Inflammatory macrophage treated with lipopolysaccharide for 1 hour (primary cell): ENCODE results near the gene ZNF318.
A peak's percentile ranks its signal among the peaks of the same experiment; 100 is the strongest.
"Not testable (repeated sequence)": the region's sequence is repeated elsewhere in the genome, so short reads cannot be mapped to it uniquely, and the experiment has no call there.

ENCODE experiments used
- DNase-seq, 2 donors: peaks; one replicate each; pipeline ENCODE4 v3.0.0-alpha.2; 2020 to 2022

The ZNF318 gene

DNA sequence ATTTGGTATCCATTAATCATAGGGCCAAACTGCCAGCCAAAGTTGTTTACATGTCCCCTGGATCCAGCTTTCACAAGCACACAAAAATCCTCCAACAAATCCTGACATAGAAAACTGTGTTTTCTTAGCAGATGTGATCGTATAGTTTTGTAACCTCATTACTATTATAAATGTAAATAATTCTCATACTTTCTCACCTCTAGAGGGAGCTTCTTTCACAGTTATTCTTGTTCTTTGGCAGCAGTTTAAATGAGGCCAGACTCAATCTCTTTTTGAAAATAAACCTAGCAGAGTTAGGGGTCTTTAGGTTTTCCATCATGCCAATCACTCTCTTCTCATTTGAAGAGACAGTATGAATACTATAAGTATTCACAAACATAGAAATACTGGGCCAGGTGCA, 17.0 kb upstream of the ZNF318 start:
- DNase-seq = peak in 1 of 2 donors; percentile 76

DNA sequence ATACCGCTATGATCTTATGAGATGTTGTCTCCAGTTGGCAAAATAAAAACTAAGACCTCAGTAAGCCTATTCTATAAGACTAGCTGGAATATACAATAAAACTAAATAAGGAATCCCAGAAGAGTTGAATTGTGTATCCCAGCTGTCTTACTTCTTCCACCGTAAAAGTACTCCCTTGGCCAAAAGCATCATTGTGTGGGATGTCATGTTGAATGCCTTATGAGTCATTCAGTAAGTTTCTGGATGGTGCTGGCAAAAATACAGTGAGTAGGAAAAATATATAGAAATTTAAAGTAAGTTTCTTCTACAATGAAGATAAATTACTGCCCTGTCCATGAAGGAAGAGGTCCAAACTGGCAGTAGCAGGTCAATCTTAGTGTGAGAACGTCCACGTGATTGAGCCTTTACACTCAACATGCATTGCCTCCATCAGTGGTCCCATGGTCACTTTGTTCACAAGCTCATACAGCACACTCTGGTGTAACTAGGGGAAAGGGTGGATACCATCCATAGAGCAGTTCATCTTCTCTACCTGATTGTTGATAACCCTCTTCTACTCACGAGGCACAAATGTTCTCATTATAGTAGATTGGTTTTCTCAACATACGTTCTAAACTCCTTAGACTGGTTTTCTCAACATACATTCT, 13.7 kb upstream of the ZNF318 start:
- peak in 1 of 2 donors; percentile 19 for DNase-seq

DNA sequence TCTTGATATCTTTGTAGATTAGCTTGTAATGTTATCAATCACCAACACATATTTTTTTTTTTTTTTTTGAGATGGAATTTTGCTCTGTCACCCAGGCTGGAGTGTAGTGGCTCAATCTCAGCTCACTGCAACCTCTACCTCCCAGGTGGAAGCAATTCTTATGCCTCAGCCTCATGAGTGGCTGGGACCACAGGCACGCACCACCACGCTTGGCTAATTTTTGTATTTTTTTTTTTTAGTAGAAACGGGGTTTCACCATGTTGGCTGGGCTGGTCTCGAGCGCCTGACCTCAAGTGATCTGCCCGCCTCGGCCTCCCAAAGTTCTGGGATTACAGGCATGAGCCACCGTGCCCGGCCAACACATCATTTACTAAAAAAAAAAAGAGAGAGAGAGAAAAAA, 11.4 kb upstream of the ZNF318 start:
- DNase-seq = not testable (repeated sequence)

DNA sequence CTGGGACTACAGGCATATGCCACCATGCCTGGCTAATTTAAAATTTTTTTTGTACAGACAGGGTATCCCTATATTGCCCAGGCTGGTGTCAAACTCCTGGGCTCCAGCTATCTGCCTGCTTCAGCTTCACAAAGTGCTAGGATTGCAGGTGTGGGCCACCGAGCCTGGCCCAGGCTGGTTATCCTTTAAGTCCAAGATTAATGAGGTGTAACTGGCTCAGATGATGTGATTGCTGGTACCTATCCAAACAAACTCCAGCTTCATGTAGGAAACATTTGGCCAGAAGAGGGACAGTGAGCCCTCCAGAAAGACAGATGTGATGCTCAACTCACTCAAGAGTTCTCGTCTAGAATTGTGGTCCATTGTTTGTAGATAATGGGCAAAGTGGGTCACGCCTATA, 9.2 kb upstream of the ZNF318 start:
- DNase-seq = no peak

DNA sequence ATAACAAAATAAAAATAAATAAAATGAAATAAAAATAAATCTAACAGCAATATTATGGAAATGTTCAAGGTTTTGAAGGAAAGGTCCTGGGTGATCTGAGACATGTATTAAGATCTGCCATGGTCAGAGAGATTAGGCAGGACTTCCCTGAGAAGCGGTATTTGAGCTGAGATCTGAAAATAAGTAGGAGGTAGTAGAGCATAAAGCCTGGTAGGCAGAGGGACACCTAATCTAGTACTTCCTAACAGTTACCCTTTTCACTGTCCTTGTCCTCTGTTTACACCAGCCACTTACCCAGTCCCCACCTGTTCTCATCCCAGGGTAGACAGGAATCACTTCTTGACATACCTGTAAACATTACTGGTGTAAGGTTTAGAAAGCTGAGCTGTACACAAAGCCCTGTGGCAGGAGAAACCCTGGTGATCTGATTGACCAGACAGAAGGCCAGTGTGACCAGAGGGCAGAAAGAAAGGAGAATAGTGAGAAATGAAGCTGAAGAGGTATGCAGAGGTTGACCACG, 8.3 kb upstream of the ZNF318 start:
- no peak for DNase-seq

DNA sequence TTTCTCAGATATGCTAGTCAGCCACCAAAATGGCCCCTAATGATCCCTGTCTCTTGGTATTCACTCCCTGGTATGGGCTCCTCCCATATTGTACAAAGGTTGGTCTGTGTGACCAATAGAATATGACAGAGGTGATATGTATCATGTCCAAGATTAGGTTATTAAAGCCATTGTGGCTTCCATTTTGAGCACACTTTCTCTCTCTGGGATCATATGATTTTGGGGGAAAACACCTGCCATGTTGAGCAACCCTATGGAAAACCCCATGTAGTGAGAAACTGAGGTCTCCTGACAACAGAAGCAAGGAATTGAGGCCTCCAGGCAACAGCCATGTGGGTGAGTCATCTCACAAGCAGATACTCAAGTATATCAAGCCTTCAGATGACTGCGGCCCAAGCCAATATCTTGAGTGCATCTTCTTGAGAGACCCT, 7.1 kb upstream of the ZNF318 start:
- peak; percentile 59 to 89 for DNase-seq

DNA sequence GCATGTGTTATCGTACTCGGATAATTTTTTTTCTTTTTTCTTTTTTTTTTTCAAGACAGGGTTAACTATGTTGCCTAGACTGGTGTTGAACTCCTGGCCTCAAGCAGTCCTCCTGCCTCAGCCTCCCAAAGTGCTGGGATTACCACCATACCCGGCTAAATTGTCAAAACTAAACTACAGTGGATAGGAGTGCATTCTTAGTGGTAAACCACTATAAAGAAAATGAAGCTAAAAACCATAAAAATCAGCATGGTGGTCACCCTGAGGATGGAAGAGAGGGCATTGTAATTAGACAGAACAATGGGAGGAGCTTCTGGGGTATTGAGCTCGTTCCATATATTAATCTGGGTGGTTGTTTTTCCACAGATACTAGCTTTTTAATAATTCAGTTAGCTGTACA, 6.2 kb upstream of the ZNF318 start:
- no peak for DNase-seq

DNA sequence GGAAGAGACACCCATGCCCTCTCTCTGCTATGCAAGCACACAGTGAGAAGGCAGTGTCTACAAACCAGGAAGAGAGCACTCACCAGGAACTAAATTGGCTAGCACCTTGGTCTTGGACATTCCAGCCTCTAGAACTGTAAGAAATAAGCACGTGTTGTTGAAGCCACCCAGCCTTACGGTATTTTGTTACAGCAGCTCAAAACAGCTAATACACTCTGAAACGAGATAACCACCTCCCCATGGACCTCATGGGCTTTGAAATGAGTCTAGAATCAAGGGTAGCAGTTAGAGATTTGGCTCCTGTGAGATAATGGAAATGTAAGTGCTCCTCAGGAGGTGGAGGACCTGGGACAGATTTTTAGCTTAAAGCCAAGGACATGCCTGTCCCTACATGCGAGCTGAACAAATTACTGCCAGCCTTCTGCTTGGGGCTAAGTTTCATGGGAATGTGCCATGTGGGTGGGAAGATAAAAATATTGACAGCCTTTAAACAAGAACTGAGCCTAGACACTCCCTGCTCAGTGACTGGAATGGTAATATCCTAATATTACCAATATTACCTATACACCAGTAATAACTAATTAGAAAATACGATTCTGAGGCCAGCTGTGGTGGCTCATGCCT, 3.9 kb upstream of the ZNF318 start:
- DNase-seq = no peak

DNA sequence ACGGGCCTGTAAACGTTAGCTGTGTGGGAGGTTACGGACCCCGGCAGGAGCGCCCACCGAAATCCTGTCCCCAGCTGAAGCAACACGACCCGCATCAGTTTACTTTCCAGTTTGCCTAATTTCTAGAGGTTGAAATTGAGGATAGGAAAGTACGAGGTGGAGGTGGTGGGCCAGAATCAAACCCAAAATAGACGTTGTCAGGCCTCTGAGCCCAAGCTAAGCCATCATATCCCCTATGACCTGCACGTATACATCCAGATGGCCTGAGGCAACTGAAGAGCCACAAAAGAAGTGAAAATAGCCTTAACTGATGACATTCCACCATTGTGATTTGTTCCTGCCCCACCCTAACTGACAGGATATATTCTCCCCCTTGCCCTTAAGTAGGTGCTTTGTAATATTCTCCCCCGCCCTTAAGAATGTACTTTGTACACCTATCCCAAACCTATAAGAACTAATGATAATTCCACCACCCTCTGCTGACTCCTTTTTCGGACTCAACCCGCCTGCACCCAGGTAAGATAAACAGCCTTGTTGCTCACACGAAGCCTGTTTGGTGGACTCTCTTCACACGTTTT, 645 bp upstream of the ZNF318 start:
- DNase-seq = not testable (repeated sequence)

DNA sequence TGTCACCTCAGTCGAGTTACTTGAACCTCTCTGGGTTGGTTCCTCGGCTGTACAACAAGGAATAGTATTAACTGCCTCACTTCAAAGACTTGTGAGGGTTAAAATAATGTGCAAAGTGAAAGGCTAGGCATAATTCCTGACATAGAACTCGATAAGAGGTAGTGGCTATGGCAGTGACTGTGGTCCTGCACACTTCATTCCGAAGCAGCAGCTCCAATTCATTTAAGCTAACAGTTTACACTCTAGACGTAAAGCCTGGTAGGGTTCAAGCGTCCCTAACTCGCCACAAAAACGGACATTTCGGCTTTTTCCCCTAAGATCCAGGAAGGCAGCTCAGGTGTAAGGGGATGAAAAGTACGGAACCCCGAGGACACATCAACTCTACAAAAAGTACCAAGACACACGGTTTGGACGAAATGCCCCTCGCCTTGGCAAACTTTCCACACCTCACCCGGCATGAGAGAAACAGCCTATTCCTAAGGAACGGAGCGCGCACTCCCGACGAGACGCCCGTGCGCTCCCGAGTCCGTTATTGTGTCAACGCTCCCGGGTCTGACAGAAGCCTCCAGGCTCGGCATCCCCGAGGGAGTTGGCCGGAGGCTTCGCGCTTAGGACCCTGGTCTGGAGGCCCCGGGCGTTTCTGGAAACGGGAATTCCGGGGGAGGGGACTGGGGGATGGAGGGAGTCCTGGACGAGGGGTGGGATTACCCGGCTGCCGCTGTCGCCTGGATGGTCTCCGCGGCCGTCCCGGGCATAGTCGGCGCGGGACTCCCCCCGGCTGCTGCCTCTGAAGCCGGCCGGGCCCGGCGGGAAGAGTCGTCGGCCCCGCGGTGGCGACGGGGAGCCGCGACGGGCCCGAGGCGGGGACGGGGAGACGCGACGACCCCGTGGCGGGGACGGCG, 937 bp downstream of the ZNF318 start:
- peak; percentile 14 to 18 for DNase-seq

DNA sequence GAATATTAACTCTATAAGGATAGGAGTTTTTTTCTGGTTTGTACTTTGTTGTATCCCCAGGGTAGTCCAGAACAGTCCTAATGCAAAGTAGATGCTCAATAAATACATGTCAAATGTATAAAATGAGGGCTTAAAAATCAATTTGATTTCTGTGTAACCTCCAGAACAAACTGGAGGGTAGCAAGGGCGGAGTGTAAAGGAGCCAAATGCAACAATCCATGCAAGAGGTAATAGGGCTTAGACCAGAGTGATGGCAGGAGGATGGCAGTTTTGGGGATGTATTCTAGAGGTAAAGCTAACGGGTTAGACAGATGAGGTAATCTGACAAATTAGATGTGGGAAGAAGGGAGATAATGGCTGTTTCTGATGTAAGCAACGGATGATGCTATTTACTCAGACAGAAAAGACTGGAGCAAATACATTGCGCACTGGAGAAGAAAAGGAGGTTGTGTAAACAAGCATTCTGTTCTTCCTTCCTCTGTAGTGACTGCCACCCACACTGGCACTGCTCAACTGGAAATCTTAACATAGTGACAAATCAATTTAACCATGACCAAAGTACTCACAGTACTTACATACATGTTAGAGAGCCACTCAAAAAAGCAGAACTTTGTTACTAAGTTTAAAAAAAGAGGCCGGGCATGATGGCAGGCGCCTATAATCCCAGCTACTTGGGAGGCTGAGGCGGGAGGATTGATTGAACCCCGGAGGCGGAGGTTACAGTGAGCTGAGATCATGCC, 2.0 kb downstream of the ZNF318 start:
- peak; percentile 78 to 87 for DNase-seq

DNA sequence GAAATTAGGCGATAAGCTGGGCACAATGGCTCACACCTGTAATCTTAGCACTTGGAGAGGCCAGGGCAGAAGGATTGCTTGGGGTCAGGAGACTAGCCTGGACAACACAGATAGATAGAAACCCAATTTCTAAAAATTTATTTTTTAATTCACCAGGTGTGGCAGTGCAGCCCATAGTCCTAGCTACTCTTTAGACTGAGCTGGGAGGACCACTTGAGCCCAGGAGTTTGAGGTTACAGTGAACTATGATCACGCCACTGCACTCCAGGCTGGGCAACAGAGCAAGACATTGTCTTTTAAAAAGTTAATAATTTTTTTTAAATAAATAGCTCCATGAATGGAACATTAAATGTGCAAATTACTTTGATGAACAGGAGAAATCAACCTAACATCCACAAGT, 8.2 kb downstream of the ZNF318 start:
- no peak for DNase-seq

DNA sequence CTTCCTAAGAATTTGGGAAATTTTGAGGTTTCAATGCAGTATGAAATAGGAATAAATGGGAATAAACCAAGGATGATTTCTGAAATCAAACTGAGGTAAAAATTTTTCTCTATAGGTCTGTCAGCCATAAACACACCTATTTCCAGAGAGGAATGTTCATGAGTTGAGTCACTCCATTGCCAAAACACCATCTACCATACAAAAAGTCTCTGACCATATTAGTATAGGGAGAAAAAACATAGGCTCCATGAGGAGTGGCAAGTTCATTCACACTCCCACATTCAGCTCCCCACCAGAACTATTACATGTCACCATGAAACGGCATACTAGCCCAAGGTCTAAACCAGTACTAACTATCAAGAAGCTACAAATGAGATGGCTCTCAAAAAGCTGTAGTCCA, 9.6 kb downstream of the ZNF318 start:
- DNase-seq = no peak

DNA sequence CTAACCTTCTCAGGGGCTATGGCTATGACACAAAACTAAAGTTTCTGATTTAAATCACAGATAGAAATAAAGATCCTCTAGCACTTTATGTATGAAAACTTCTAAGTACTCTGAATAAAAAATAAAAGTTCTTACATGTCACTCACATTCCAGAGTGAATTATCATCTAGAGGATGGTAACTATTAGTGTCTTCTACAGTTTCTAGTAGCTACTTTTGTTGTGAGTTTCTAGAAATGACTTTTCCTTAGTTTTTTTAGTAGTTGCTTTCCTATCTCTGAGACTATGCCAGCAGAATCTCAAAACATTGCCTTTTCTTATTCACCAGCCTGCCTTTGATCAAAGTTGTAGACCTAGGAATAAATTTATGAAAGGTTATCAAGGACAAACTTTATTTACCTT, 10.1 kb downstream of the ZNF318 start:
- no peak for DNase-seq

DNA sequence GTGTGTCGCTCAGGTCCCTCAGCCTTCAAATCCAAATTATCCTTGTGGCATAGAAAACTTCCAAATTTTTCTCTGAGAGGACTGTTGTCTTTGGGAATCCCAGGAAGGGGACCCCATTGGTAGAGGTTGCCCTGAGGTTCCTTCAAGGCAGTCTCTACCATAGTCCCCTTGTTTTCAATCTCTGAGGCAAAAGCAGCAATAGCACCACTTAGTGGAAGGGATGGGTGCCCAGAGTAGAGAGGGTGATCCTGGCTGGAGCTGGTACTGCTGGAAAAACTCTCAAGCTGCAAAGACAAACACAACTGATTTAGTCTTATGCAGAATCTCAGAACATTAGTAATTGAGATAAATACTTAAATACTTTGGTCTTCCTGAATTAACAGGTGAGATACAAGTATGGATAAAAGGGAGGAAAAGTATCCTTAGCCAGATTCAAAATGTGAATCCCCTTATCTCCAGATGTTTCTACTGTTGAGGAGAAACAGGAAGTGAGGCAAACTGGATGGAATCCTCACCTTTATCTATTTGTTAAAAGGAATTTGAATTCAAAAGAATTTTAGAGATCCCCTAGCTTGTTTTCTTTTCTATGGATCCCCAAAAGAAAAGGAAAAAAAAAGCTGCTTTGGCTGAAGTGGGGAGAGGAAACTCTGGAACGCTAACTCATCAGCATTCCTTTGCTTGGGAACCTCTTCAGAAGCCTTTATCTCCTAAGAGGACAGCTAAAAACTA, 13.4 kb downstream of the ZNF318 start:
- DNase-seq = peak in 1 of 2 donors; percentile 23

DNA sequence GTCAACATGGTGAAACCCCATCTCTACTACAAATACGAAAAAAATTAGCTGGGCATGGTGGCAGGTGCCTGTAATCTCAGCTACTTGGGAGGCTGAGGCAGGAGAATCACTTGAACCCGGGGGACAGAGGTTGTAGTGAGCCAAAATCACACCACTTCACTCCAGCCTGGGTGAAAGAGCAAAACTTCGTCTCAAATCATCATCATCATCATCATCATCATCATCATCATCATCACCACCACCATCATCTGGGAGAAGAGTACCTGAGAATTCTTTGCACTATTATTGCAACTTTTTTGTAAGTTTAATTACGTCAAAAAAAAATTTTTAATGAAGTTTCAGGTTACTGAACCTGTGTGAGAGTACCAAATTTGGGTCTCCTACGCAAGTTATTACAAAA, 17.5 kb downstream of the ZNF318 start:
- DNase-seq = not testable (repeated sequence)

DNA sequence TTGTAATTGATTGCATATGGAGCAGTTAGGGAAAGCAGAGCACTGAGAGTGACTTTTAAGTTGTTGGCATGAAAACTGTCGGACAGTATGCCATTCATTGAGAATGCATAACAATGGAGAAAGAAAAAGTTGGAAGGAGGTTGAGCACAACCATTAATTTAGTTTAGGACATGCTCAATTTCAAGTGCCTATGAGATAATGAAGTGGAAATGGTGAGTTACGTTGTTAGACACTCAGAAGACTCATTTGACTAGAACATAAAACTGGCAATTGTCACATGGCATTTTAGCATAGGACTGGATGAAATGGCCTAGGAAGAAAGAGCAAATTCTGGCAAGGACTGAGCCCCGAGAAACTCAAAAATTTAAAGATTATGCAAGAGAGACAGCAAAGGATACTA, 22.0 kb downstream of the ZNF318 start:
- no peak for DNase-seq

DNA sequence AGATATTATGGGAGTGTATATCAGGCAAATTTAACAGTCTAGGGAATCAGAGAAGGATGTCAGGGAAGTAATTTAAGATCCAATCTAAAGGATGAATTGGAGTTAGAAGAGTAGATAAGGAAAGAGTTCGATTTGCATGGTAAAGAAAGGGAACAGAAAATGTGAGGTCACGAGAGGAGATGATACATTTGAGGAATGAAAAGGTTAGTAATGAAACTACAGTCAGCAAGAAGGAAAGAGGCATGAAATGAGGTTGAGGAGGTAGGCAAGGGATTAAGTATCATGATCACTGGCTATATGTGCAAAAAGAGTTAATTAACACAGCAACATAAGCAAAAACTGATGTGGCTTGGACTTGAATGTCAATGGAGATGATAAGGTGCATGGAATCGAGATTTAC, 22.4 kb downstream of the ZNF318 start:
- DNase-seq = no peak

DNA sequence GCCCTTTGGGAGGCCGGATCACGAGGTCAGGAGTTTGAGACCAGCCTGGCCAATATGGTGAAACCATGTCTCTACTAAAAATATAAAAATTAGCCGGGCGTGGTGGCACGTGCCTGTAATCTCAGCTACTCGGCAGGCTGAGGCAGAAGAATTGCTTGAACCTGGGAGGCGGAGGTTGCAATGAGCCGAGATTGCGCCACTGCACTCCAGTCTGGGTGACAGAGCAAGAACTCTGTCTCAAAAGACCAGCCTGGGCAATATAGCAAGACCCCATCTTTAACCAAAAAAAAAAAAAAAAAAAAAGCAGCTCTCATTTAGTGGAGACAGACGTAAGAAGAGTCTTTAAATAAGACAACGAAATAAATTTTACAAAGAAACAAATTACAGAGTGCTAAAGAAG, 23.2 kb downstream of the ZNF318 start:
- not testable (repeated sequence) for DNase-seq

DNA sequence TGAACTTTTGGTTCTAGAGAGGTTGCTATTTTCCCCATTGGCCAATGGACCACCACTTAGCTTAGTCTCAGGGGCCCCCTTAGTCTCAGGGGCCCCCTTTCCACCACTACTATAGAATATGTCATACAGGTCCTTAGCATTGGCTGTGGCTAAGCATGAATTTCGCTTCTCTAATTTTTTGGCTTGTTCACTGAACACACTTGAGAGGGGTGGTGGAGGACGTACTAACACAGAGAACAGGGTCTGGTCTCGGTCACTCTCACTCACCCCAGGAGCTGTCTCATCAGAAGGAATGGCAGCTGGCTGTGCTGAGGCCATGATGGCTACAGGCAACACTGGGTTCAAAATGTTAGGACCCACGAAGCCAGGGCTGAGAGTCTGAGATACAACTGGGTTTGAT, 30.3 kb downstream of the ZNF318 start:
- no peak for DNase-seq

DNA sequence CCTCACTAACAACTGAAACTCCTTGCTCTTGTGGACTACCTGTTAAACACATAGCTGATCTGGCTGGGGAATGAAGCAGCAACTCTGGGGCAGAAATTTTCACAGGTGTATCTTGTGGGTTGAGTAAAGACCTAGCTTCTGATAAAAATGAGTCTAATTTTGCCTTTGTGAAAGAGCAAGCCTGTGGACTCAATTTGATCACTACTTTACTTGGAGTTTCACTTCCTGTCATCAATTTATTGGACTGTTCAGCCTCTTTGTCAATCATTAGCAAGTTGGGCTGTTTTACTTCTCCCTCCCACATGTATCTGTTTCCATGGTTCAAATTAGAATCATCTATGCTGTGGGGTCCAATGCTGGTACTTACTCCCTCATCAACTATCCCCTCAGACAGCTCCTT, 31.2 kb downstream of the ZNF318 start:
- no peak for DNase-seq

DNA sequence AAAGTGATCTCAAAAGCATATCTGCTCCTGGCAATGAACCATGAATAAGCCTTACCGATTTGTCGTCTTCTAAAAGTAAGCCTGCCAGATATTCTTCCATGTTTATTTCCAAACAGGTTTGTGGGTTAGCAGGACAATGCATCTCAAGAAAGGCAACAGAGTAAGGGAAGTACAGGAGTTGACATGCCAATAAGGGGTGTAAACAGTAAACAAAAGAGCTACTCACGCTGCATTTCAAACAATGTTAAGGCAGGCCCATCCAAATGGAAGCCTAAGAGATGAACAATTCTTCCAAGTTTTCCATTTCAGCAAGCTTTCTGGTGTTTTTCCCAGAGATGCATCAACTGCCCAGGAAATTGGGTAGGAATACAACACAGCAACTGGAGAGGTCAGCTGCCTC, 33.1 kb downstream of the ZNF318 start:
- DNase-seq = no peak
